GM12878 (cell line): ENCODE data around the gene TCERG1L. TPM values are rescaled to one million over a fixed set of nuclear protein-coding genes. Genes with fewer than 3 reads are reported as not detected.

Experiments used
- ATAC-seq: fragments of 200-7000 bp; cut with Tn5 transposase; 3 replicates; pipeline ENCODE4 v1.9.1; 2020; ENCODE audit warnings: mild to moderate bottlenecking, moderate library complexity
- BruUV-seq: library from RNA; stranded (reverse); fragments of 400-500 nt; replicated peaks from 2 replicates; lab custom pipeline; 2021; lab: Mats Ljungman, UMichigan
- CTCF ChIA-PET: fragments of 300-600 bp; sonication (Branson Sonifier 250); formaldehyde crosslinking; extraction: SDS; loops from one replicate; lab custom pipeline; 2021; ENCODE audit warnings: inconsistent platforms; lab: Yijun Ruan, JAX
- POLR2A ChIA-PET: fragments of 350-600 bp; formaldehyde crosslinking; extraction: SDS; loops from one replicate; lab custom pipeline; 2021; ENCODE audit warnings: inconsistent platforms; lab: Charles Lee
- RAD21 ChIA-PET: fragments of 300-600 bp; sonication (Branson Sonifier 250); formaldehyde crosslinking; loops from one replicate; lab custom pipeline; 2023; ENCODE audit warnings: antibody characterized with exemption; ENCODE audit not compliant: unreplicated experiment; lab: Charles Lee
- SMC1A ChIA-PET: fragments of 300-600 bp; sonication (Branson Sonifier 250); formaldehyde crosslinking; loops from one replicate; lab custom pipeline; 2023; ENCODE audit not compliant: unreplicated experiment, uncharacterized antibody; lab: Charles Lee
- DNase-seq: peaks from one replicate; pipeline ENCODE4 v3.0.0-alpha.2; 2011; ENCODE audit warnings: low read depth, low spot score
- FAIRE-seq: peaks from 3 replicates; lab custom pipeline; 2011; peaks lifted over from hg19 to GRCh38; lab: Jason Lieb, UNC
- H2AFZ ChIP-seq: 2 replicates; pipeline ENCODE4 v1.6.0; 2011; ENCODE audit warnings: low read depth, low read length, control low read depth; ENCODE audit not compliant: control insufficient read depth
- H3K27ac ChIP-seq: 2 replicates; pipeline ENCODE4 v1.5.1; 2011; ENCODE audit warnings: control low read depth; ENCODE audit not compliant: control insufficient read depth, insufficient read depth
- H3K27me3 ChIP-seq, 2 experiments: replicated peaks in 1 of 2; 2 replicates each; pipeline versions ENCODE4 v1.6.0 to v1.6.1; 2011; ENCODE audit warnings: low read length in 1 of 2; ENCODE audit not compliant: control insufficient read depth in 2 of 2, insufficient read depth in 2 of 2
- H3K36me3 ChIP-seq, 2 experiments: 2 replicates each; pipeline ENCODE4 v1.5.1; 2011; ENCODE audit warnings: low read length in 1 of 2; ENCODE audit not compliant: control insufficient read depth in 2 of 2, insufficient read depth in 2 of 2
- H3K4me1 ChIP-seq: 2 replicates; pipeline ENCODE4 v1.6.1; 2011; ENCODE audit warnings: mild to moderate bottlenecking, low read length, moderate library complexity, mixed read lengths; ENCODE audit not compliant: control insufficient read depth, insufficient read depth
- H3K4me2 ChIP-seq: 2 replicates; pipeline ENCODE4 v1.6.0; 2011; ENCODE audit warnings: control low read depth; ENCODE audit not compliant: control insufficient read depth, insufficient read depth
- H3K4me3 ChIP-seq: fragments of 200-600 bp; sonication (generic); 2 replicates; pipeline ENCODE4 v1.5.1; 2016
- H3K79me2 ChIP-seq: 2 replicates; pipeline ENCODE4 v1.6.0; 2011; ENCODE audit warnings: low read length; ENCODE audit not compliant: control insufficient read depth, insufficient read depth
- H3K9ac ChIP-seq: 2 replicates; pipeline ENCODE4 v1.8.0; 2011; ENCODE audit warnings: low read length, control low read depth, mixed read lengths; ENCODE audit not compliant: control insufficient read depth, insufficient read depth
- H3K9me3 ChIP-seq: replicated peaks from 3 replicates; pipeline ENCODE4 v1.5.1; 2011; ENCODE audit warnings: mild to moderate bottlenecking, low read length; ENCODE audit not compliant: control insufficient read depth, insufficient read depth
- H4K20me1 ChIP-seq: 2 replicates; pipeline ENCODE4 v1.6.0; 2011; ENCODE audit not compliant: control insufficient read depth, insufficient read depth
- BRCA1 ChIP-seq: IDR thresholded peaks from 2 replicates; pipeline ENCODE4 v1.6.1; 2011; ENCODE audit warnings: low read depth, low read length, improper control_type of control experiment
- EGR1 ChIP-seq, 2 experiments: IDR thresholded peaks; 1 replicate in 1 of 2; 2 replicates in 1 of 2; pipeline ENCODE4 v1.6.1; 2011 to 2012; ENCODE audit warnings: low read depth in 2 of 2, low read length in 2 of 2, borderline replicate concordance in 1 of 2, mild to moderate bottlenecking in 1 of 2, moderate library complexity in 1 of 2
- ETV6 ChIP-seq, 2 experiments: fragments of 450-650 bp in 1 of 2; IDR thresholded peaks in 1 of 2; conservative IDR thresholded peaks in 1 of 2; 2 replicates each; pipeline ENCODE4 v1.6.1; 2014; ENCODE audit warnings: antibody characterized with exemption in 1 of 2, borderline replicate concordance in 1 of 2, low read depth in 1 of 2, mild to moderate bottlenecking in 1 of 2, moderate library complexity in 1 of 2
- FOXK2 ChIP-seq: fragments of 450-650 bp; IDR thresholded peaks from 2 replicates; pipeline ENCODE4 v1.6.1; 2017; ENCODE audit warnings: mild to moderate bottlenecking, moderate library complexity
- HSF1 ChIP-seq: fragments of 150-350 bp; IDR thresholded peaks from 2 replicates; pipeline ENCODE4 v1.6.1; 2014; ENCODE audit warnings: mild to moderate bottlenecking, low read depth, low read length
- IKZF1 ChIP-seq: fragments of 450-650 bp; conservative IDR thresholded peaks from 2 replicates; pipeline ENCODE4 v1.6.1; 2017; ENCODE audit warnings: antibody characterized with exemption, mild to moderate bottlenecking
- KAT2A ChIP-seq: conservative IDR thresholded peaks from 2 replicates; pipeline ENCODE4 v1.6.1; 2011; ENCODE audit warnings: low read depth, low read length; ENCODE audit not compliant: control insufficient read depth
- NBN ChIP-seq: fragments of 450-650 bp; IDR thresholded peaks from 2 replicates; pipeline ENCODE4 v1.6.1; 2016
- NFYA ChIP-seq: IDR thresholded peaks from 2 replicates; pipeline ENCODE4 v1.6.1; 2011; ENCODE audit warnings: low read depth, mild to moderate bottlenecking, low read length, improper control_type of control experiment, borderline replicate concordance
- NKRF ChIP-seq: fragments of 450-650 bp; conservative IDR thresholded peaks from 2 replicates; pipeline ENCODE4 v1.6.1; 2017; ENCODE audit warnings: mild to moderate bottlenecking, moderate library complexity
- PML ChIP-seq: IDR thresholded peaks from 2 replicates; pipeline ENCODE4 v1.6.1; 2012; ENCODE audit warnings: low read length, inconsistent platforms
- POLR2AphosphoS5 ChIP-seq: IDR thresholded peaks from 2 replicates; pipeline ENCODE4 v1.6.1; 2011; ENCODE audit warnings: mild to moderate bottlenecking, low read length, inconsistent platforms
- RBBP5 ChIP-seq: fragments of 200-600 bp; sonication (generic); conservative IDR thresholded peaks from 2 replicates; pipeline ENCODE4 v1.6.1; 2016
- SIX5 ChIP-seq: IDR thresholded peaks from 2 replicates; pipeline ENCODE4 v1.6.1; 2011; ENCODE audit warnings: mild to moderate bottlenecking, low read depth, low read length, moderate library complexity; ENCODE audit not compliant: severe bottlenecking
- SKIL ChIP-seq: fragments of 450-650 bp; IDR thresholded peaks from 2 replicates; pipeline ENCODE4 v1.6.1; 2017; ENCODE audit warnings: mild to moderate bottlenecking, low read depth, inconsistent platforms; ENCODE audit not compliant: poor library complexity, severe bottlenecking
- SRF ChIP-seq, 2 experiments: IDR thresholded peaks; 2 replicates each; pipeline ENCODE4 v1.6.1; 2011; ENCODE audit warnings: low read depth in 2 of 2, low read length in 2 of 2, mild to moderate bottlenecking in 1 of 2, moderate library complexity in 1 of 2
- STAT1 ChIP-seq: fragments of 450-650 bp; conservative IDR thresholded peaks from 2 replicates; pipeline ENCODE4 v1.6.1; 2014; ENCODE audit warnings: antibody characterized with exemption, mild to moderate bottlenecking
- ZNF207 ChIP-seq: fragments of 450-650 bp; IDR thresholded peaks from 2 replicates; pipeline ENCODE4 v1.6.1; 2014; ENCODE audit warnings: antibody characterized with exemption, mild to moderate bottlenecking, borderline replicate concordance
- ZZZ3 ChIP-seq: IDR thresholded peaks from 2 replicates; pipeline ENCODE4 v1.6.1; 2011; ENCODE audit warnings: low read depth; ENCODE audit not compliant: control insufficient read depth, insufficient read length
- WGBS: methylation state at CpG from one replicate; pipeline ENCODE4 v1.1.6; 2016; ENCODE audit warnings: low lambda C conversion rate; ENCODE audit not compliant: insufficient replicate concordance, insufficient coverage; ENCODE audit errors: missing lambda C conversion rate; 5-methylcytosine and 5-hydroxymethylcytosine counted together
- in situ Hi-C: fragments of 300-500 bp; cut with MboI; formaldehyde crosslinking; loops from 9 replicates; pipeline ENCODE4 v1.14.3; 2018; ENCODE audit warnings: mixed read lengths
- intact Hi-C: fragments of 100-400 bp; cut with micrococcal nuclease; formaldehyde crosslinking; loops from one replicate; pipeline ENCODE4 v1.14.2; 2022; ENCODE audit not compliant: unreplicated experiment
- polyA plus RNA-seq, 11 experiments: library from polyadenylated mRNA; depleted of rRNA in 4 of 11; unstranded in 6 of 11; stranded (reverse) in 5 of 11; fragments of >200 nt; fragmentation: Nextera tagmentation in 4 of 11; fragmentation: Illumina TruSeq in 1 of 11; extraction: Ambion mirVana in 4 of 11; extraction: Trizol in 1 of 11; gene quantifications; 1 replicate in 1 of 11; 2 replicates in 10 of 11; pipeline versions ENCODE4 v1.2.1 to v1.2.3, GENCODE V29; 2011 to 2016; ENCODE audit warnings: inconsistent platforms in 2 of 11, missing spikeins in 2 of 11, low read depth in 1 of 11
- total RNA-seq, 4 experiments: library from RNA; depleted of rRNA in 3 of 4; stranded (reverse); fragments of >200 nt in 3 of 4; fragmentation: Illumina TruSeq in 1 of 4; extraction: Trizol in 1 of 4; gene quantifications; 2 replicates each; pipeline versions ENCODE4 v1.2.1 to v1.2.3, GENCODE V29; 2013 to 2021

The TCERG1L gene
- total and polyA plus RNA-seq, 10 of the 15 experiments (the other 5 are each of a cell fraction or from before 2014, with no cell fraction given), result not detected

- ChIA-PET CTCF (no interaction called here), SMC1A (no interaction called here)
- Histone ChIP-seq H3K27ac (no peak overlapping the region), H3K36me3 (no peaks in the 10 kb centered on the region)
- in situ Hi-C loops, result no loop called here
- TF ChIP-seq HSF1 (no peak), POLR2AphosphoS5 (no peak), ZNF207 (no peak), FOXK2 (no peak), IKZF1 (no peak), STAT1 (no peak), EGR1 (IDR thresholded peaks at IDR 0.05; ENCODE audit: borderline replicate concordance in 1 of 2, low read depth in 2 of 2, low read length in 2 of 2) (no peak), NBN (no peak), SRF (IDR thresholded peaks at IDR 0.05; ENCODE audit: low read depth in 2 of 2, low read length in 2 of 2) (no peak), NKRF (no peak), KAT2A (no peak), SKIL (no peak), ETV6 (conservative IDR thresholded peaks at IDR 0.05 in 1 of 2, IDR thresholded peaks at IDR 0.05 in 1 of 2; ENCODE audit: borderline replicate concordance in 1 of 2, low read depth in 1 of 2) (no peak), PML (no peak), BRCA1 (no peak), ZZZ3 (no peak), SIX5 (no peak), NFYA (no peak), RBBP5 (no peak)
- TF ChIP-seq, all 136 proteins: peak for 0
- WGBS, result 36% methylated on average over 19 of the region's 19 CpGs
- no peaks in the 10 kb centered on the region; the same call in 2 of the 3 replicates for H3K9me3 ChIP-seq
- no peak overlapping the region for H3K9ac ChIP-seq
- no peaks in the 10 kb centered on the region for H3K27me3 ChIP-seq
- H4K20me1 ChIP-seq, result no peaks in the 10 kb centered on the region
- DNase-seq (no peak), ATAC-seq (no peak), FAIRE-seq (no peak)
- no TSS peak for BruUV-seq
- no peaks in the 10 kb centered on the region for H3K79me2 ChIP-seq
- ChIA-PET RAD21 (no interaction called here), POLR2A (no interaction called here)
- intact Hi-C loops, result no loop called here
- no peak overlapping the region for H3K4me3 ChIP-seq
- H3K4me2 ChIP-seq, result no peak overlapping the region
- H2AFZ ChIP-seq, result no peak overlapping the region
- no peaks in the 10 kb centered on the region for H3K4me1 ChIP-seq
These were observed 151.2 kb downstream of the TCERG1L start for GRCh38 chr10:131160219-131160875.
